CD4-positive, CD25-positive, alpha-beta regulatory T cell (primary cell): ENCODE data around the gene MORN1. TPM values are rescaled to one million over a fixed set of nuclear protein-coding genes. Genes with fewer than 3 reads are reported as not detected.

ENCODE experiments used
- ATAC-seq, 2 donors: fragments of 150-1000 bp; cut with Tn5 transposase; one replicate each; pipeline ENCODE4 v1.10.0; 2021; ENCODE audit warnings: low read depth in 2 of 2, moderate number of reproducible peaks in 2 of 2, moderate library complexity in 1 of 2
- DNase-seq, 3 donors: peaks; one replicate each; pipeline versions ENCODE4 v3.0.0 to v3.0.0-alpha.2; 2012 to 2022; ENCODE audit warnings: mixed read lengths in 1 of 3
- H3K27ac ChIP-seq: one replicate; pipeline ENCODE4 v1.7.0; 2013; ENCODE audit warnings: mild to moderate bottlenecking, low read length; ENCODE audit not compliant: insufficient read depth, poor library complexity, severe bottlenecking
- H3K27me3 ChIP-seq: one replicate; pipeline ENCODE4 v1.7.0; 2013; ENCODE audit warnings: low read length; ENCODE audit not compliant: control insufficient read depth, insufficient read depth
- H3K36me3 ChIP-seq: one replicate; pipeline ENCODE4 v1.7.0; 2013; ENCODE audit warnings: mild to moderate bottlenecking, low read length, moderate library complexity; ENCODE audit not compliant: control insufficient read depth, insufficient read depth
- H3K4me1 ChIP-seq: 2 replicates; pipeline ENCODE4 v1.7.0; 2013; ENCODE audit warnings: mild to moderate bottlenecking, low read length; ENCODE audit not compliant: insufficient read depth, control insufficient read depth, poor library complexity, severe bottlenecking
- H3K4me3 ChIP-seq: one replicate; pipeline ENCODE4 v1.7.0; 2013; ENCODE audit warnings: low read depth, mild to moderate bottlenecking, low read length, moderate library complexity
- H3K9me3 ChIP-seq, 2 experiments: 1 replicate in 1 of 2; 2 replicates in 1 of 2; pipeline ENCODE4 v1.7.0; 2013; ENCODE audit warnings: low read length in 2 of 2, mild to moderate bottlenecking in 1 of 2, moderate library complexity in 1 of 2; ENCODE audit not compliant: control insufficient read depth in 2 of 2
- H3K27ac Mint-ChIP-seq, 3 donors: one replicate each; pipeline ENCODE4 v1.8.0; 2020 to 2022; ENCODE audit warnings: mild to moderate bottlenecking in 3 of 3, mixed read lengths in 3 of 3, moderate library complexity in 2 of 3
- H3K27me3 Mint-ChIP-seq: one replicate; pipeline ENCODE4 v1.8.0; 2022; ENCODE audit warnings: mild to moderate bottlenecking, mixed read lengths
- H3K36me3 Mint-ChIP-seq: one replicate; pipeline ENCODE4 v1.8.0; 2020; ENCODE audit warnings: mixed read lengths
- H3K4me1 Mint-ChIP-seq, 4 donors: one replicate each; pipeline ENCODE4 v1.8.0; 2020 to 2022; ENCODE audit warnings: mixed read lengths in 4 of 4, mild to moderate bottlenecking in 1 of 4
- H3K4me3 Mint-ChIP-seq, 4 donors: one replicate each; pipeline ENCODE4 v1.8.0; 2020 to 2022; ENCODE audit warnings: mild to moderate bottlenecking in 4 of 4, mixed read lengths in 4 of 4, moderate library complexity in 3 of 4
- H3K9me3 Mint-ChIP-seq, 7 donors: one replicate each; pipeline ENCODE4 v1.8.0; 2020 to 2022; ENCODE audit warnings: mixed read lengths in 7 of 7, mild to moderate bottlenecking in 3 of 7, moderate library complexity in 2 of 7
- polyA plus RNA-seq, 4 donors: library from polyadenylated mRNA; unstranded; fragments of 300-500 nt; fragmentation: Illumina TruSeq; gene quantifications; one replicate each; pipeline ENCODE4 v1.2.3, GENCODE V29; 2021
- total RNA-seq: library from RNA; stranded (reverse); gene quantifications from one replicate; pipeline ENCODE4 v1.2.3, GENCODE V29; 2022

MORN1 gene
- total and polyA plus RNA-seq, 5 donors from 2014 or later: 1.3 to 7.3 (median 2.4) TPM

DNA sequence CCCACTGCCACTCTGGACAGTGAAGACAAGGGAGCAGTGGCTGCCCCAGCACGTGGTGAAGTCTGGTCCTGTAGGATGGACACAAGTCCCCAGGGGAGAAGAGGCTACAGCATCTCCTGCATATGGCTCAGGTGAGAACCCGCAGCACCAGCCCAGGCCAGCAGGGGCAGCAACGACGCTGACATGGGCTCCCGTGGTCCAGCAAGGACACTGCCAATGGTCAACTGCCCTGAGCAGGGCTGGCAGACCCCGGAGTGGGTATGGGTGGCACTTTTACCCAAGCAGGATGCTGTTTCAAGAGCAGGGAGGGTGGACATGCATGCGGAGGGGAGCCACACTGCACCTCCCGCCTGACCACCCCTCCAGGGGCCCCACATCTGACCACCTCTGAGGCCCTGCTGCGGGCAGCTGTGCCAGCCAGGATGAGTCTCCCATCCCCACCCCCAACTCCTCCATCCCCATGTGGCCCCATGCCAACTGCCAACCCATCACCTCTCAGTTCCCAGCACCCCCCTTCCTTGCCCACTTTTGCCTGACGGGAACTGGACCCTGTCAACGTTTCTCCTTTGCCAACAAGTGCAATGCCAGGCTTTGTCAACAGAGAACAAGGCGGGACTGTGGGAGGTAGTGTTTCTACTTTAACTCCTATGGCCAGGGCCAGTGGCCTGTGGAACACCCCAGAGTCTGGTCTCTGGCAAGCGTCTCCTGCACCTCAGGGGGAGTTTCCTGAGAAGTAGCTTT is 8.6 kb downstream of the MORN1 start:
- Mint-ChIP-seq H3K4me3 (no peak overlapping the region), H3K4me1 (peaks cover 0 to 6% (median 2%) of the 10 kb centered on the region in 4 donors), H3K9me3 (no peaks in the 10 kb centered on the region), H3K27me3 (no peaks in the 10 kb centered on the region), H3K36me3 (no peaks in the 10 kb centered on the region), H3K27ac (no peak overlapping the region)
- DNase-seq: peak in 1 of 3 donors; percentile 31
- Histone ChIP-seq H3K9me3 (no peaks in the 10 kb centered on the region), H3K27ac (no peak overlapping the region), H3K4me3 (no peak overlapping the region), H3K4me1 (peaks cover 10% of the 10 kb centered on the region), H3K27me3 (no peaks in the 10 kb centered on the region), H3K36me3 (no peaks in the 10 kb centered on the region)
- ATAC-seq: no peak

DNA sequence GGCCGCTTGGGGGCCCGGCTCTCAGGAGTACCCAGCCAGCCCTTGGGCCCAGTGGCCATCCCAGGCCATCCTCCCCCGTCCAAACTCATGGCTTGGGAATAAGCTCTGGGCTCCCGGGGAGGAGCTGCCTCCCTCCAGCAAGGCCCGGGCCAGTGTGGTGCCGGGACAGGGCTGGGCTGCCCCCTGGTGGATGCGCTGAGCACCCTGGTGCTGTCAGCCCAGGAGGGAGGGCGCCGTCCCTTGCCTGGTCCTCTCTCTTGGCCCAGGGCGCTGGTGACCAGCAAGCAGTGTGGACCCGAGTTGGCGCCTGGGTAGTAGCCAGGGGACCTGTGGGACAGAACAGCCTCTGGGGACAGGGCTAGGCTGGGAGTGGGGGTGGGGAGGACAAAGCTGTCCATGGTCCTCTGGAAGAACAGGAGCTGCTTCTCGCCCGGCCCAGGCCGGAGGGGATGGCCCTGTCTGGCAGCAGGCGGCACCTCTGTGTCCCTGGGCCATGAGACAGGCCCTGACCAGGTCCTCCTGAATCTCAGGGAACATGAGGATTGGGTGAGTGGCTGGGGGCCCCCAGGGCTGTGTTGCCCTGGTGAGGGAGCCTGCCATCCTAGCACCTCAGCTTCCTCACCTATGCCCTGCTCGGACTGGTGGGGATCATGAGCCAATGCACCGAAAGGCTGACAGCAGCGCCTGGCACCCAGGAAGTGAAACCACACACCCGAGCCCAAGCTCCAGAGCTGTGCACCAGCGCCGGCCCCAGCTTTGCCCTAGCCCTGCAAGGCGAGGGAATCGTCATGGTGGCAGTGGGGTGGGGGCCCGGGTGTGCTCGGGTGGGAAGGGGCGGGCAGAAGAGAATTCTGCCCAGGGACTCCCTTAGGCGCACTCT is 9.4 kb downstream of the MORN1 start:
- Mint-ChIP-seq H3K4me1 (peaks cover 0 to 6% (median 2%) of the 10 kb centered on the region in 4 donors), H3K27ac (no peak overlapping the region), H3K4me3 (no peak overlapping the region), H3K9me3 (no peaks in the 10 kb centered on the region), H3K27me3 (no peaks in the 10 kb centered on the region), H3K36me3 (no peaks in the 10 kb centered on the region)
- Histone ChIP-seq H3K4me3 (no peak overlapping the region), H3K27ac (no peak overlapping the region), H3K27me3 (no peaks in the 10 kb centered on the region), H3K9me3 (no peaks in the 10 kb centered on the region), H3K36me3 (no peaks in the 10 kb centered on the region), H3K4me1 (peaks cover 10% of the 10 kb centered on the region)
- peak; percentile 74 to 86 for ATAC-seq
- DNase-seq: peak; percentile 55 to 71 (median 69)

DNA sequence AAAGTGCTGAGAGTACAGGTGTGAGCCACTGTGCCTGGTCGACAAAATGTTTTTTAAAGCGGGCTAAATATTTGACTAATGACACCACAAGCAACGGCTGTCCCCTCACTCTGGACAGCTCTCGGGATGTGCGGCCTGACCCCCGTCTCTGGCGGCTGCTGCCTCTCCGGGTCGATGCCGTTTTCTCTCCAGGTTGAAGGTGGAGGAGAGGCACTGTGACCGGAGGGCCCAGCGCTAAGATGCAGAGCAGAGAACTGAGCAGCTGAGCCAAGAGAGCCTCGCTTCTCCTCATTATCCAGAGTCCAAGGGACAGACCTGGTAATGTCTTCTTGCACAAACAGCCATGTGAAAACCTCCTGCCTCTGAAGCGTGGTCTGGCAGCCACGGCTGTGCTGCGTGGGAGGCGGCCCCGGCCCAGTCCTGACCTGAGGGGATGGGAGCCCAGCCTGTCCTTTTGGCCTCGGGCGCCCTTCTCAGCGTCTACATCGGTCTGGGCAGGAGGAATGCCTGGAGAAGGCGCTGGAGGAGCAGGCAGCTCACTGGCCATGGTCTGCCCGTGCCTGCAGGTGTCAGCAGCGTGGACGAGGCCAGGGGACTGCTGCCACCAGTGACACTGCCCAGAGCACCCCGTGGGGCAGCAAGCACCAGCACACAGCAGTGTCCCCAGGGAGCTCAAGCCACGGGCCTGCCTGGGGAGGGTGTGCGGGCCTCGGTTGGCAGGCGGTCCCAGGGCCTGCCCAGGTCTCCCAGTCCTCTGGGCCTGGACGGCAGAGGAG is 10.3 kb downstream of the MORN1 start:
- no peaks in the 10 kb centered on the region for H3K27me3 ChIP-seq
- H3K27ac ChIP-seq: no peak overlapping the region
- no peak for DNase-seq
- H3K4me3 ChIP-seq: no peak overlapping the region
- no peak for ATAC-seq
- Mint-ChIP-seq H3K9me3 (no peaks in the 10 kb centered on the region), H3K4me3 (no peak overlapping the region), H3K4me1 (peaks cover 0 to 6% (median 2%) of the 10 kb centered on the region in 4 donors), H3K27me3 (no peaks in the 10 kb centered on the region), H3K36me3 (no peaks in the 10 kb centered on the region), H3K27ac (no peak overlapping the region)
- no peaks in the 10 kb centered on the region for H3K9me3 ChIP-seq
- H3K36me3 ChIP-seq: no peaks in the 10 kb centered on the region
- peaks cover 10% of the 10 kb centered on the region for H3K4me1 ChIP-seq

DNA sequence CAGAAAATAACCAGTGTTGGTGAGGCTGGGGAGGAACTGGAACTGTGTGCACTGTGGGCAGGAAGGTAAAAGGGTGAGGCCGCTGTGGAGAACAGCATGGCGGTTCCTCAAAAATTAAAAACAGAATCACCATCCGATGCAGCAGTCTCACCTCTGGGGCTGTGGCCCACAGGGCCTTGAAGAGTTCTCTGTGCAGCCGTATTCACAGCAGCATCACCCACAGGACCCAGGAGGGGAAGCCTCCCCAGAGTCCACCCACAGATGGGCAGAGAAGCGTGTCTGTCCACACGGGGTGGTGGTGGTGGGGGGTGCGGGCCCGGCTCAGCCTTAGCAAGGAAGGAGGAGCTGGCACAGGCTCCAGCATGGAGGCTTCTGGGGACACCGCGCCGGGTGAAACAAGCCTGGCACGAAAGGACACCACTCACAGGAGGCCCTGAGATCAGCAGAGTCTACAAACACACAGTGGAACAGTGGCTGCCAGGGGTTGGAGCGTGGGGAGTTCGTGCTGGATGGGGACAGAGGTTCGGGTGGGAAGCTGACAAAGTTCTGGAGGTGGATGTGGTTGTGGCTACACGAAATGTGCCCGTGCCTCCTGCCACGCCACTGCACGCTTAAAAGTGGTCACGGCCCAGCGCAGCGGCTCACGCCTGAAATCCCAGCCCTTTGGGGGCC is 11.5 kb downstream of the MORN1 start:
- Mint-ChIP-seq H3K4me1 (peaks cover 0 to 6% (median 2%) of the 10 kb centered on the region in 4 donors), H3K27ac (no peak overlapping the region), H3K36me3 (no peaks in the 10 kb centered on the region), H3K9me3 (no peaks in the 10 kb centered on the region), H3K4me3 (no peak overlapping the region), H3K27me3 (no peaks in the 10 kb centered on the region)
- no peak overlapping the region for H3K4me3 ChIP-seq
- H3K4me1 ChIP-seq: peaks cover 10% of the 10 kb centered on the region
- no peaks in the 10 kb centered on the region for H3K27me3 ChIP-seq
- H3K9me3 ChIP-seq: no peaks in the 10 kb centered on the region
- DNase-seq (no peak), ATAC-seq (no peak)
- no peaks in the 10 kb centered on the region for H3K36me3 ChIP-seq
- no peak overlapping the region for H3K27ac ChIP-seq

DNA sequence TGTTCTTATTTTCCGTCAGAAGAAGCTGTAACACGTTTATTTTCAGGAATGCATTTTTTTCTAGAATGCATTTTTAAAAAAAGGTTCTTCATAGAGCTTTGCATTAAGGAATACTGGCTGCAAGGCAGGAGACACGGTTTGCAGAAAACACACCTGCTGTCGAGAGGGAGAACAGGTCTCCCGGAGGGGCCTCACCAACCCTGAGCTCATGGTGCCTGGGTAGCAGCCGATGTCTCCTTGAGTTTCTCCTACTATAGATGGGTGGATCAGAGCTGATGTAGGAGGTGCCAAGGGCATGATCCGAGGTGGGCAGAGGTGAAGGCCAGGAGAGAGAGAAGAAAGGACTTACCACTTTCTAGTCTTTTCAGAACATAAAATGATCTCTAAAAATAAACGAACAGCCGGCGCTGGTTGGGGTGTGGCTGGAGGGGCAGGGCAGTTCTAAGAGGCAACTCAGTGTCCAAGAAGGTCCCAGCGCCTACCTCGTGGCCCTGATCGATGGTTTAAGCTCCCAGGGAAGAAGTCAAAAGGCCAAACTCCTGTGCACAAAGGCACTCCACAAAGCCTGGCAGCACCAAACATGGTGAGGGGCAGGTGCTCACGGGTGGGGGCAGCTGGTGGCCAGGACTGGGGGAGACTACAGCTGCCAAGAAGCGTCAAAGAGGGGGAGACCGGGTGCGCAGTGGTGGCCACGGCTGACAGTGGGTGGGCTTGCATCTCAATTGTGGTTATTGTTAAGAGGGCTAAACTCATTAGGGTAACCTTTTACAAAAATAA is 12.2 kb downstream of the MORN1 start:
- DNase-seq (no peak), ATAC-seq (no peak)
- Mint-ChIP-seq H3K4me3 (no peak overlapping the region), H3K4me1 (peaks cover 0 to 6% (median under 1%) of the 10 kb centered on the region in 4 donors), H3K27me3 (no peaks in the 10 kb centered on the region), H3K9me3 (no peaks in the 10 kb centered on the region), H3K36me3 (no peaks in the 10 kb centered on the region), H3K27ac (no peak overlapping the region)
- Histone ChIP-seq H3K4me1 (peaks cover 10% of the 10 kb centered on the region), H3K36me3 (no peaks in the 10 kb centered on the region), H3K27ac (no peak overlapping the region), H3K9me3 (no peaks in the 10 kb centered on the region), H3K4me3 (no peak overlapping the region), H3K27me3 (no peaks in the 10 kb centered on the region)

DNA sequence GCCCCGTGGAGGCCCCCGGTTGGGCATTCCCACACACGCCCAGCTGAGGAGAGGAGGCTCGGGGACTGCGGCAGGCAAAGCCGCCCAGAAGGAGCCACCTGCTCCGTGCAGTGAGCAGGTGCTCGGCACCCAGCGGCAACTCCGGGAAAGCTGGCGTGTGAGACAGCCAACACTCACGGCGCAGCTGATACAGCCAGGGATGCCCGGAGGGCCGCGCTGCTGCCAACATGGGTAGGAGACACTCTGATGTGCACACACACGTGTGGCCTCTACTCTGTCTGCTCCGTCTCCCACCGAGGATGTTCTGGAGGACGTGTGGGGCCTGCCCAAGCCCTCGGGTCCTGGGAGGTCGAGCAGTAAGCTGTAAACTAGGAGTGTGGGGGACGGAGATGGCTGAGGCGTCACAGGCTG is 12.9 kb downstream of the MORN1 start:
- ATAC-seq (no peak), DNase-seq (no peak)
- Histone ChIP-seq H3K4me1 (peaks cover 10% of the 10 kb centered on the region), H3K9me3 (no peaks in the 10 kb centered on the region), H3K36me3 (no peaks in the 10 kb centered on the region), H3K27ac (no peak overlapping the region), H3K4me3 (no peak overlapping the region), H3K27me3 (no peaks in the 10 kb centered on the region)
- peaks cover 0 to 2% (median 0%) of the 10 kb centered on the region in 4 donors for H3K4me1 Mint-ChIP-seq
- H3K36me3 Mint-ChIP-seq: no peaks in the 10 kb centered on the region
- H3K4me3 Mint-ChIP-seq: no peak overlapping the region
- H3K9me3 Mint-ChIP-seq: no peaks in the 10 kb centered on the region
- no peak overlapping the region for H3K27ac Mint-ChIP-seq
- no peaks in the 10 kb centered on the region for H3K27me3 Mint-ChIP-seq
